Stimulated activated CD8-positive, alpha-beta memory T cell treated with anti-CD3 and anti-CD28 coated beads, Interleukin-7, amount 100 ng/mL, for 48 hours (primary cell): ENCODE measurements around the gene LMNTD2.
"Not testable (repeated sequence)": the region's sequence is repeated elsewhere in the genome, so short reads cannot be mapped to it uniquely, and the experiment has no call there.

Experiments used
- DNase-seq, 2 donors: peaks; one replicate each; pipeline ENCODE4 v3.0.0-alpha.2; 2020; ENCODE audit warnings: low read depth in 1 of 2; ENCODE audit errors: extremely low read depth in 1 of 2

LMNTD2 gene

GRCh38 chr11:587978-588380 is 27.4 kb upstream of the LMNTD2 start:
- peak; percentile 37 to 71 for DNase-seq

- no peak for DNase-seq
Observed at GRCh38 chr11:587546-587945, 27.0 kb upstream of the LMNTD2 start.

DNA sequence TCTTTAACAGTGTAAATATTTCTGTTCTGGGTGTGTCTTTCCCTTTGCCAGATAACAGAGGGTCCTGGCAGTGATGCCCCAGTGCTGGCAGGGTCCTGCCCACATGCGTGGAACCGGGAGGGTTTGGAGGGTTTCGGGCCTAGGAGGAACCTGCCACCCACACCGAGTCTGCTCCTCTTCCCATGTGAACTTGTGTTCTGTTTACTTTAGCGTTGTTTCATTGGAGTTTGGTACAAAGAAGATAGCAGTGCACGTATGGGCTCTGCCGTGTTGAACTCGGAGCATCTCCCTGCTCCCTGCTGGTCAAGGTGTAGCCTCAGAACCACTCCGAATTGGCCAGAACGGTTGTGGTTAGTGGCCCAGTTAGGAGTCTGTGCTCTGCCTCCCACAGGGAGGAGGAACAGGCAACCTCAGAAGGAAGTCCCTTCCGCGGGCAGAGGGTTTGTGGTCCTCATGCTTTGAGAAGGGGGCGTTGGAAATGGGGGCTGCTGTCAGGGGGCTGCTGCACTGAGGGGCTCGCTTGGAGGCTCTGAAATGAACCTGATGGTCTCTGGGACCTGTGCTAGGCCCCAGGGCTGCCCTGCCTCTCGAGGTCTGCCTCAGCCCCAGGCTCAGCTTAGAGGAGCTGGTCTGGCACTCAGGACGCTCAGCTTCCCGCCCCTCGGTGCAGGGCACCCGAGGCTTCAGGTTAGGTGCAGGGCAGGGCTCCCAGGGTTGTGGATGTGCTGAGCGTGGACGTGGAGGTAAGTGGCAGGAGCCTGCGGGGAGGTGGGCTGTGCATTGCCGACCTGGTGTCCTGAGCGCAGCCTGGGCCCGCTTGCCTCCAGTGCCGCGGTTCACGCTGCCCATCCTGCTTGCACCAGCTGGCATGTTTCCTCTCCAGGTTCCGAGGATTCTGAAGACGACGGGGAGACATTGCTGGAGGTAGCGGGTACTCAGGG is 26.1 kb upstream of the LMNTD2 start:
- DNase-seq, result no peak

DNA sequence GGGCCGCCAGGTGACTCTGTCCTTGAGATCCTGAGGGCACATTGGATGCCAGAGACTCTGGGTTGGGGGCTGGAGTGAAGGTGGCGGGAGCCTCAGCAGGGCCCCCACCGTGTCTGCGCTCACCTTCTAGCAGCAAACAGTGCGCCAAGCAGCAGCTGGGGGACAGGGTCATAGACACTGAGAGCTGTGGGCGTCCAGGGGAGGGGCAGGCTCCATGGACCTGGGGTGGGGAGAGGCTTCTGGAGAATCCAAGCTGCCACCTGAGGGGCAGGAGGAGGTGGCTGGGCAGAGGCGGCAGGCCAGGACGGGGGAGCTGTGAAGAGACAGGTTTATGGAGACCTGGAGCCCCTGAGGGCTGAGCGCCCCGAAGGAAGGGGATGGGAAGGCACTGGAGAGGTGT is 23.7 kb upstream of the LMNTD2 start:
- DNase-seq, result no peak

GRCh38 chr11:581752-582151 is 21.2 kb upstream of the LMNTD2 start:
- no peak for DNase-seq

DNA sequence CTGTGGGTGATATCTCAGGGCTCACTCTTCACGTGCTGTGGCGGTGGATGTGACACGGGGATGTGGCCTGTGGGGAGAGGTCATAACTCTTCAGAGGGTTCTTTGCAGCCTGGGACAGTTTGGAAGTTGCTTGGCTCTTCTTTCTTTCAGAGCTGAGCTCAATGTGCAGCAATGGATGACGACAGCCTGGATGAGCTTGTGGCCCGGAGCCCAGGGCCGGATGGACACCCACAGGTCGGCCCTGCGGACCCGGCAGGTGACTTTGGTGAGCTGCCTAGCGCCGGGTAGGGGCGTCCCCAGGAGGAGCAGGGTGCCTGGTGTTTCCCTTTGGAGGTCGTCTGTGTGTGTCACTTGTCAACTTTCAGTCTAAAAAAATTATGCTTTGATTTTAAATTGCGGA is 20.8 kb upstream of the LMNTD2 start:
- DNase-seq, result no peak

- no peak for DNase-seq
Observed at GRCh38 chr11:579830-580601, 19.5 kb upstream of the LMNTD2 start.

DNA sequence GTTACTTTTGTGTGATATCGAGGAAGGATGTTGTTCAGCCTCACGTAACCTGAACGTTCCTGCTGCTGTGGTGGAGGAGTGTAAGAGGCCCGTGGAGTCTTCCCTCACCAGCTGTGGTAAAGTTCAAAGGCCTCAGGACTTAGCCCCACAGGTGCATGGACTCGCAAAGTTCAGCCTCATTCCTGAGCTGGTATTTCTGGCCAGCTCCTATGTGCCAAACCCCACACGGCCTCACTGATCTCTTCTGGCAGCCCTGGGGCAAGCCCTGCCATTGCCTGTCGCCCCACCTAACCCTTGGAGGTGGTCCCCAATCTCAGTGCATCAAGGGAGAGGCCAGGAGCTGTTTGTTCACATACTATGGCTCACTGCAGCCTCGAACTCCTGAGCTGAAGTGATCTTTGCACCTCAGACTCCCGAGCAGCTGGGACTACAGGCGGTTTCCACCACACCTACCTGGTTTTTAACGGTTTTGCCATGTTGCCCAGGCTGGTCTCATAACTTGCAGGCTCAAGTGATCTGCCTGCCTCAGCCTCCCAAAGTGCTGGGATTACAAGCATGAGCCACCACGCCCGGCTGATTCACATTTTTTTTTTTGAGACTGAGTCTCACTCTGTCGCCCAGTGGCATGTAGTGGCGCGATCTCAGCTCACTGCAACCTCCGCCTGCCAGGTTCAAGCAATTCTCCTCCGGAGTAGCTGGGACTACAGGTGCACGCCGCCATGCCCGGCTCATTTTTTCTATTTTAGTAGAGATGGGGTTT is 17.9 kb upstream of the LMNTD2 start:
- no peak for DNase-seq

- DNase-seq, result no peak
Observed at GRCh38 chr11:577611-577894, 17.0 kb upstream of the LMNTD2 start.

DNA sequence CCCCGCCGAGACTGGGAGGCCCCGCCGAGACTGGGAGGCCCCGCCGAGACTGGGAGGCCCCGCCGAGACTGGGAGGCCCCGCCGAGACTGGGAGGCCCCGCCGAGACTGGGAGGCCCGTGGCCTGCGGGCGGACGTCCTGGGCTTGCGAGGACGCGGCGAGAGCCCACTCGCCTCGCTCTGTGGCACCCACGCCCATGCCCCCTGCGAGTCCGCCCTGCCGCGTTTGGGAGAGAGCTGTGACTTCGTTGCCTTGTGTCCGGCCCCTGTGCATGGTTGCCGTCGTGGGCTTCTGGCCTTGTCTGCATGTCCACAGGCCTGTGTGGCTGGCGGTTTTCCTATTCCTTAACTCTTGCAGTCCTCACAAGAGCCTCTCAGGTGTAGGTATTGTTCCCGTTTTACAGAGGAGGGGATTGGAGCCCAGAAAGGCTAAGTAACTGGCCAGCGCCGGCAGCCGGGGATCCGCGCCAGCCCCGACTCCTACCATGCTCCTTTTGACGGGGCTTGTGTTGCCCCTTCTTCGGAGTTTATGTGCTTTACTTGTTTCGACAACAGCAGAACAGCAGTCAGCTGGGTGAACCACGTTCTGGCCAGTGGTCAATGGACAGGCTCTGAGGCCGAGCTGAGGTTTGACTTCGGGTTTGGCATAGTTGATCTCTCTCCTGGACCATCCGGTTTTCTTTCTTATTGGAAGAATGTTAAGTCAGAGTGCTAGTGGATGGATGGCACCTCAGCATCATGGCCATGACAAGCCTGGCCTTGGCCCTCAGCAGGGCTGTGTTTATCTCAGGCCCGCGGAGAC is 16.5 kb upstream of the LMNTD2 start:
- DNase-seq, result no peak

DNA sequence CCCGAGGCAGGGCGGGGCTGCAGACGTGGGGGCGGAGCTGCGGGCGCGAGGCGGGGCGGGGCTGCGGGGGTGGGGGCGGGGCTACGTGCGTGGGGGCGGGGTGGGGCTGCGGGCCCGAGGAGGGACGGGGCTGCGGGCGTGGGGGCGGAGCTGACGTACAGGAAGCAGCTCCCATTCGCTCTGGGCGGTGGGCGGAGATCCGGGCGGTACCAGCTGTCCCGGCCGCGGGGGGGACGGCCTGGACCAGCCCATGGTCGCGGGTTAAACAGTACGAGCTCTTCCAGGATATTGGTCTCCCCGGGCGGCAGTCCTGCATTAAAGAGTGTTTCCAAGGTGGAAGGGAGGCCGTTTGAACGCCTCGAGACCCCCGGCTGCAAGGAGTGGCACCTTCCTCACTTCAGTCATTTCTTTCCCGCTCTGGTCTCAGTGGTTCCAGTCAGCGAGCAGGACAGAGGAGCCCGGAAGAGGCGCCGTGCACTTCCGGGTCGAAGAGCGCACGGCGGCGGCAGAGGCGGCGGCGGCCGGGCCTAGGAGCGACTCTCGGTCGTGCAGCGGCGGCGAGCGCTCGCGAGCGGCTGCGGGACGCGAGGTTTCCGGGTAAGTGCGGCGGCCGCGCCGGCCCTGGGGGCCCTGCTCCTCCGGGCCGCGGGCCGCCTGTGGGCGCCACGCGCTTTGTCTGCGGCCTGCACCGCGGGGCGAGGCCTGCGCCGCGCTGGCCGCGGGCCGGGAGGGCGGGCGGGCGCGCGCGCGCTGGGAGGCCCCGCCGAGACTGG is 15.6 kb upstream of the LMNTD2 start, which contains the start of gene PHRF1:
Gene PHRF1 (plus strand): TSS at position 475 of the 773 bp plus-strand sequence. CDS start 5,043 bp downstream, outside the sequence.
- DNase-seq, result peak; percentile 85 to 92

- no peak for DNase-seq
Observed at GRCh38 chr11:575313-575995, 14.9 kb upstream of the LMNTD2 start.

GRCh38 chr11:574632-575312 is 14.2 kb upstream of the LMNTD2 start:
- no peak for DNase-seq

DNA sequence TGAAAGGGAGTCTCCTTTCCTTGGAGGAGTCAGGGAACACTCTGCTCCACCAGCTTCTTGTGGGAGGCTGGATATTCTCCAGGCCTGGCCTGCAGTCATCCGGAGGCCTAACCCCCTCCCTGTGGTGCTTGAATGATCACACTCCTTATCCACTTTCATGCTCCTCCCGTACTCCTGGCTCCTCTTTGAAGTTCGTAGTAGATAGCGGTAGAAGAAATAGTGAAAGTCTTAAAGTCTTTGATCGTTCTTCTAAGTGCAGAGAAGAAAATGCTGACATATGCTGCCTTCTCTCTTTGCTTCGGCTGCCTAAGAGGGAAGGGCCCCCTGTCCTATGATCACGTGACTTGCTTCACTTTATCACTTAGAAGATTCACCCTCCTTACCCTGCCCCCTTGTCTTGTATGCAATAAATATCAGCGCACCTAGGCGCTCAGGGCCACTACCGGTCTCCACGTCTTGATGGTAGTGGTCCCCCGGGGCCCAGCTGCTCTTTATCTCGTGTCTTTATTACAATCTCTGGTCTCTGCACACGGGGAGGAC is 13.6 kb upstream of the LMNTD2 start:
- DNase-seq, result not testable (repeated sequence)

- DNase-seq, result no peak
Observed at GRCh38 chr11:573146-573759, 12.7 kb upstream of the LMNTD2 start.

GRCh38 chr11:571802-572185 is 11.3 kb upstream of the LMNTD2 start:
- no peak for DNase-seq

DNA sequence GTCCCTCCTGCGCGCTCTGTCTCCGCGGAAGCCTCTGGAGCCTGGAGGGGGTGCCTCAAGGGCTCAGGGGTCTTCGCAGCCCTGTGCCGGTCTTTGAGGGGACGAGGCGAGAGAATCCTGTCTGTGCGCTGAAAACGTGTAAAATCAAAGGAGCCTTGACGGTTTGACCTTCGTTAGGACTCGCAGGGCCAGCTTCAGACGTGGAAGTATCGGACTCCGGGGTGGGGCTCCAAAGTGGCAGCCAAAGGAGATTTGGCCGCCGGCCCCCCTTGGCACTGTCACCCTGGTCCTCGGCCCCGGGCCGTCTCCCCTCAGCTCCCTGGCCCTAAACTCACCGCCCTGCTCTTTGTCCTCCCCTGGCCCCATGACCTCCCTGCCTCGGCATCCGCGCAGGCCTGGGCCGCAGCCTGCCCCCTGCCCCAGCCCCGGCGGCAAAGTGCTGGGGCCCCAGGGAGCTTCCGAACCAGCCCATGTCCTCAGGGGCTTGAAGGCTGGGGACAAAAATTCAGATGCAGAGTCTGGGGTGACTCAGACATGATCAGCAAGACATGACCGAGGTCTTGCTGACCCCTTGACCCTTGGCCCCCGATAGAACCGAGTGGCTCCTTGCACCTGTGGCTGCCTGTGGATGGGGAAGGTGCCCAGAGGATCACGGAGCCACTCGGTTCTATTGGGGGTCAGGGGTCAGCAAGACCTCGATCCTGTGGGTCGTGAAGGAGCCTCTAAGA is 8.8 kb upstream of the LMNTD2 start:
- no peak for DNase-seq
